ENCODE results near the gene PTPRT. TPM values are rescaled to one million over a fixed set of nuclear protein-coding genes. Genes with fewer than 3 reads are reported as not detected.

PTPRT gene
- total and polyA plus RNA-seq, 2 of the 4 experiments (the other 2 are of a cell fraction), result not detected

- no peaks in the 10 kb centered on the region for H3K36me3 ChIP-seq (ENCODE audit: control insufficient read depth, insufficient read depth, low read length)
- ATAC-seq (ENCODE audit: low read depth) (no peak), DNase-seq (no peak)
- H2AK9ac ChIP-seq (replicated peaks; ENCODE audit: low read depth, low read length, poor library complexity), result no peak overlapping the region
- no peak overlapping the region for H3K14ac ChIP-seq (replicated peaks; ENCODE audit: low read depth, low read length)
- no peak overlapping the region for H3K56ac ChIP-seq (ENCODE audit: extremely low read depth, insufficient read depth, low read length)
- H3K4me2 ChIP-seq (ENCODE audit: low read depth, low read length), result no peak overlapping the region
- intact Hi-C loops (cut with micrococcal nuclease), result no loop called here
- no CpG with 5 or more reads among the region's 1 CpG for WGBS, 2 experiments (ENCODE audit: extremely low coverage in 2 of 2, insufficient read length in 1 of 2)
- H2AFZ ChIP-seq (replicated peaks; ENCODE audit: low read length, poor library complexity), result no peak overlapping the region
- peaks cover 19% of the 10 kb centered on the region for H3K9me3 ChIP-seq (ENCODE audit: control insufficient read depth, insufficient read depth, low read length)
- H3K9me1 ChIP-seq (ENCODE audit: insufficient read depth, low read length), result no peaks in the 10 kb centered on the region
- no peak overlapping the region for H4K91ac ChIP-seq (ENCODE audit: insufficient read depth, low read depth, low read length)
- ChIA-PET POLR2A (ENCODE audit: unreplicated experiment) (no interaction called here), CTCF (no interaction called here)
- TF ChIP-seq, protein P1, sequence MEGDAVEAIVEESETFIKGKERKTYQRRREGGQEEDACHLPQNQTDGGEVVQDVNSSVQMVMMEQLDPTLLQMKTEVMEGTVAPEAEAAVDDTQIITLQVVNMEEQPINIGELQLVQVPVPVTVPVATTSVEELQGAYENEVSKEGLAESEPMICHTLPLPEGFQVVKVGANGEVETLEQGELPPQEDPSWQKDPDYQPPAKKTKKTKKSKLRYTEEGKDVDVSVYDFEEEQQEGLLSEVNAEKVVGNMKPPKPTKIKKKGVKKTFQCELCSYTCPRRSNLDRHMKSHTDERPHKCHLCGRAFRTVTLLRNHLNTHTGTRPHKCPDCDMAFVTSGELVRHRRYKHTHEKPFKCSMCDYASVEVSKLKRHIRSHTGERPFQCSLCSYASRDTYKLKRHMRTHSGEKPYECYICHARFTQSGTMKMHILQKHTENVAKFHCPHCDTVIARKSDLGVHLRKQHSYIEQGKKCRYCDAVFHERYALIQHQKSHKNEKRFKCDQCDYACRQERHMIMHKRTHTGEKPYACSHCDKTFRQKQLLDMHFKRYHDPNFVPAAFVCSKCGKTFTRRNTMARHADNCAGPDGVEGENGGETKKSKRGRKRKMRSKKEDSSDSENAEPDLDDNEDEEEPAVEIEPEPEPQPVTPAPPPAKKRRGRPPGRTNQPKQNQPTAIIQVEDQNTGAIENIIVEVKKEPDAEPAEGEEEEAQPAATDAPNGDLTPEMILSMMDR (conservative IDR thresholded peaks at IDR 0.05; ENCODE audit: low read depth, low read length), result no peak
- TF ChIP-seq POLR2A (IDR thresholded peaks at IDR 0.05; ENCODE audit: low read depth, low read length), result no peak
- TF ChIP-seq SMC3 (IDR thresholded peaks at IDR 0.05; ENCODE audit: low read depth, low read length), result no peak
- TF ChIP-seq, protein P2, sequence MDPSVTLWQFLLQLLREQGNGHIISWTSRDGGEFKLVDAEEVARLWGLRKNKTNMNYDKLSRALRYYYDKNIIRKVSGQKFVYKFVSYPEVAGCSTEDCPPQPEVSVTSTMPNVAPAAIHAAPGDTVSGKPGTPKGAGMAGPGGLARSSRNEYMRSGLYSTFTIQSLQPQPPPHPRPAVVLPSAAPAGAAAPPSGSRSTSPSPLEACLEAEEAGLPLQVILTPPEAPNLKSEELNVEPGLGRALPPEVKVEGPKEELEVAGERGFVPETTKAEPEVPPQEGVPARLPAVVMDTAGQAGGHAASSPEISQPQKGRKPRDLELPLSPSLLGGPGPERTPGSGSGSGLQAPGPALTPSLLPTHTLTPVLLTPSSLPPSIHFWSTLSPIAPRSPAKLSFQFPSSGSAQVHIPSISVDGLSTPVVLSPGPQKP (IDR thresholded peaks at IDR 0.05; ENCODE audit: borderline replicate concordance, low read depth, low read length), result no peak
- no peak for TF ChIP-seq FOS (IDR thresholded peaks at IDR 0.05; ENCODE audit: low read depth, low read length)
- no peak for TF ChIP-seq CHD1 (IDR thresholded peaks at IDR 0.05; ENCODE audit: low read depth, low read length)
- TF ChIP-seq RCOR1 (IDR thresholded peaks at IDR 0.05; ENCODE audit: insufficient replicate concordance, low read length), result no peak
- TF ChIP-seq MAFK (IDR thresholded peaks at IDR 0.05; ENCODE audit: low read depth, low read length), result no peak
- TF ChIP-seq CEBPB (IDR thresholded peaks at IDR 0.05; ENCODE audit: low read depth, low read length), result no peak
- no peak for TF ChIP-seq USF2 (IDR thresholded peaks at IDR 0.05; ENCODE audit: low read depth, low read length)
- no peak for TF ChIP-seq MXI1 (IDR thresholded peaks at IDR 0.05; ENCODE audit: borderline replicate concordance, low read depth, low read length)
- TF ChIP-seq MAZ (IDR thresholded peaks at IDR 0.05; ENCODE audit: borderline replicate concordance, low read depth, low read length), result no peak
- TF ChIP-seq RAD21 (IDR thresholded peaks at IDR 0.05; ENCODE audit: low read length), result no peak
- TF ChIP-seq BHLHE40 (IDR thresholded peaks at IDR 0.05; ENCODE audit: low read depth, low read length), result no peak
- no peak for TF ChIP-seq NFE2L2 (IDR thresholded peaks at IDR 0.05; ENCODE audit: low read depth, low read length)
- no peak for TF ChIP-seq RFX5 (IDR thresholded peaks at IDR 0.05; ENCODE audit: low read depth, low read length)
- H2BK5ac ChIP-seq (ENCODE audit: low read depth, low read length, poor library complexity, severe bottlenecking), result no peak overlapping the region
- no peak overlapping the region for H2BK120ac ChIP-seq (ENCODE audit: low read depth, low read length)
- H3K79me1 ChIP-seq (ENCODE audit: low read depth in 1 of 2, low read length in 2 of 2), result no peaks in the 10 kb centered on the region
- H3K27ac ChIP-seq (ENCODE audit: insufficient read depth, low read length), result no peak overlapping the region
- in situ Hi-C loops (cut with MboI; ENCODE audit: low sequenced_read_pairs), result no loop called here
- no peaks in the 10 kb centered on the region for H4K20me1 ChIP-seq (ENCODE audit: insufficient read depth, low read length)
- no peak overlapping the region for H3K23ac ChIP-seq (ENCODE audit: low read depth, low read length)
- H3K4ac ChIP-seq (ENCODE audit: low read depth, low read length), result no peak overlapping the region
- BruUV-seq (replicated peaks), result no TSS peak
- dilution Hi-C loops (cut with HindIII; ENCODE audit: low sequenced_read_pairs, unreplicated experiment), result no loop called here
- no peak overlapping the region for H2BK15ac ChIP-seq (ENCODE audit: low read depth, low read length)
- H4K8ac ChIP-seq (ENCODE audit: low read depth in 2 of 2, low read length in 2 of 2), result no peak overlapping the region
- no peak overlapping the region for H2BK20ac ChIP-seq (ENCODE audit: low read depth, low read length)
- H2AK5ac ChIP-seq (ENCODE audit: low read depth, low read length), result no peak overlapping the region
- H3K4me1 ChIP-seq (ENCODE audit: control insufficient read depth, insufficient read depth, low read length), result no peaks in the 10 kb centered on the region
- no peak overlapping the region for H3K9ac ChIP-seq (ENCODE audit: low read depth, low read length)
- H3K27me3 ChIP-seq (ENCODE audit: control insufficient read depth, insufficient read depth, low read length), result no peaks in the 10 kb centered on the region
- H4K5ac ChIP-seq (ENCODE audit: low read depth, low read length), result no peak overlapping the region
- no peak overlapping the region for H3K18ac ChIP-seq (ENCODE audit: low read depth, low read length)
- H3K4me3 ChIP-seq (ENCODE audit: insufficient read depth, low read depth, low read length), result no peak overlapping the region
These were observed 294.7 kb downstream of the PTPRT start for GRCh38 chr20:42895020-42895419.

All from IMR-90 (cell line).